Esophagus squamous epithelium (tissue), 5 donors: ENCODE results near the gene MAML3. TPM values are rescaled to one million over a fixed set of nuclear protein-coding genes. Genes with fewer than 3 reads are reported as not detected.

Experiments
- DNase-seq: peaks from one replicate; lab custom pipeline; 2025; lab: John Stamatoyannopoulos, UW
- H3K27ac ChIP-seq, 4 donors: fragments of 200-600 bp; sonication (generic); one replicate each; pipeline ENCODE4 v1.5.1; 2016 to 2019; ENCODE audit warnings: mild to moderate bottlenecking in 1 of 4
- H3K27me3 ChIP-seq, 4 donors: fragments of 200-600 bp; sonication (generic); 1 replicate in 3 of 4; 2 replicates in 1 of 4; pipeline versions ENCODE4 v1.5.1 to v1.6.0; 2017 to 2021; ENCODE audit warnings: antibody characterized with exemption in 1 of 4
- H3K36me3 ChIP-seq, 3 donors: fragments of 200-600 bp; sonication (generic); one replicate each; pipeline ENCODE4 v1.5.1; 2016 to 2019
- H3K4me1 ChIP-seq, 3 donors: fragments of 200-600 bp; sonication (generic); one replicate each; pipeline ENCODE4 v1.5.1; 2017 to 2019
- H3K4me3 ChIP-seq, 4 donors: fragments of 200-600 bp; sonication (generic); 1 replicate in 3 of 4; 2 replicates in 1 of 4; pipeline ENCODE4 v1.5.1; 2016 to 2019; ENCODE audit warnings: mild to moderate bottlenecking in 2 of 4, moderate library complexity in 1 of 4
- H3K9me3 ChIP-seq, 3 donors: fragments of 200-600 bp; sonication (generic); one replicate each; pipeline ENCODE4 v1.5.1; 2016 to 2019
- CTCF ChIP-seq, 6 experiments: fragments of 450-650 bp in 4 of 6; fragments of 200-600 bp in 2 of 6; sonication (generic) in 2 of 6; IDR thresholded peaks; one replicate each; pipeline ENCODE4 v1.5.1; 2016 to 2019; ENCODE audit warnings: antibody characterized with exemption in 6 of 6, mild to moderate bottlenecking in 4 of 6, moderate library complexity in 4 of 6
- POLR2A ChIP-seq, 4 donors: fragments of 450-650 bp; IDR thresholded peaks; one replicate each; pipeline ENCODE4 v1.6.1; 2017; ENCODE audit warnings: antibody characterized with exemption in 4 of 4, mild to moderate bottlenecking in 4 of 4, moderate library complexity in 3 of 4
- WGBS, 2 donors: methylation state at CpG; one replicate each; pipeline ENCODE4 v1.1.5; 2018; 5-methylcytosine and 5-hydroxymethylcytosine counted together
- intact Hi-C: fragments of 100-400 bp; cut with DNase I; formaldehyde crosslinking; loops from one replicate; pipeline ENCODE4 v1.15.0; 2022
- total RNA-seq, 4 donors: library from RNA; depleted of rRNA; stranded (reverse); fragments of >200 nt; gene quantifications; one replicate each; pipeline ENCODE4 v1.1.0, GENCODE V29; 2016
- donor health status: DM: yes; HTN: yes; CAD: no.

The MAML3 gene
- total RNA-seq, 4 donors from 2014 or later: 6.9 to 14.2 (median 8.9) TPM

GRCh38 chr4:139880841-139881240 is 273.1 kb downstream of the MAML3 start:
- H3K9me3 ChIP-seq: peaks cover 0 to 7% (median 0%) of the 10 kb centered on the region in 3 donors
- intact Hi-C loops: no loop called here
- no peaks in the 10 kb centered on the region for H3K27me3 ChIP-seq
- 43 to 47% methylated on average over 5 of the region's 5 CpGs for WGBS, 2 donors
- no peak for DNase-seq
- H3K4me1 ChIP-seq: peaks cover 6 to 50% (median 11%) of the 10 kb centered on the region in 3 donors
- H3K36me3 ChIP-seq: no peaks in the 10 kb centered on the region
- peak overlapping the region in 2 of 4 donors; percentile 21 to 55 for H3K27ac ChIP-seq
- H3K4me3 ChIP-seq: no peak overlapping the region
- TF ChIP-seq CTCF (IDR thresholded peaks at IDR 0.05) (no peak), POLR2A (IDR thresholded peaks at IDR 0.05) (no peak)

- Histone ChIP-seq H3K27me3 (no peaks in the 10 kb centered on the region), H3K4me1 (peaks cover 6 to 45% (median 9%) of the 10 kb centered on the region in 3 donors), H3K4me3 (no peak overlapping the region), H3K9me3 (peaks cover 0 to 1% (median 0%) of the 10 kb centered on the region in 3 donors), H3K27ac (no peak overlapping the region), H3K36me3 (no peaks in the 10 kb centered on the region)
- TF ChIP-seq CTCF (IDR thresholded peaks at IDR 0.05) (no peak), POLR2A (IDR thresholded peaks at IDR 0.05) (no peak)
- WGBS, 2 donors: 93 to 95% methylated on average over 9 of the region's 9 CpGs
- DNase-seq: no peak
- intact Hi-C loops: no loop called here
Observed at GRCh38 chr4:139878050-139878449, 275.9 kb downstream of the MAML3 start.

- DNase-seq: no peak
Observed at GRCh38 chr4:139876337-139876941, 277.5 kb downstream of the MAML3 start.

GRCh38 chr4:139875411-139875825 is 278.6 kb downstream of the MAML3 start:
- Histone ChIP-seq H3K36me3 (no peaks in the 10 kb centered on the region), H3K27ac (peak overlapping the region in 3 of 4 donors; percentile 1 to 57 (median 49)), H3K4me1 (peaks cover 6 to 49% (median 14%) of the 10 kb centered on the region in 3 donors), H3K4me3 (no peak overlapping the region), H3K27me3 (no peaks in the 10 kb centered on the region), H3K9me3 (no peaks in the 10 kb centered on the region)
- WGBS, 2 donors: 54 to 71% methylated on average over 5 to 6 of the region's 6 CpGs
- no peak for DNase-seq
- TF ChIP-seq POLR2A (IDR thresholded peaks at IDR 0.05) (no peak), CTCF (IDR thresholded peaks at IDR 0.05) (peak in 2 of 6 experiments; percentile 24 to 47)
- intact Hi-C loops: no loop called here

More at GRCh38 chr4:139876337-139876941, 277.5 kb downstream of the MAML3 start:
- Histone ChIP-seq H3K27me3 (no peaks in the 10 kb centered on the region), H3K4me1 (peaks cover 6 to 57% (median 14%) of the 10 kb centered on the region in 3 donors), H3K36me3 (no peaks in the 10 kb centered on the region), H3K9me3 (no peaks in the 10 kb centered on the region), H3K27ac (peak overlapping the region; percentile 28 to 67 (median 53)), H3K4me3 (no peak overlapping the region)
- intact Hi-C loops: no loop called here
- 38 to 45% methylated on average over 5 of the region's 5 CpGs for WGBS, 2 donors
- TF ChIP-seq CTCF (IDR thresholded peaks at IDR 0.05) (peak in 1 of 6 experiments; percentile 8), POLR2A (IDR thresholded peaks at IDR 0.05) (no peak)

GRCh38 chr4:139873111-139873860 is 280.7 kb downstream of the MAML3 start:
- TF ChIP-seq POLR2A (IDR thresholded peaks at IDR 0.05) (no peak), CTCF (IDR thresholded peaks at IDR 0.05) (no peak)
- Histone ChIP-seq H3K36me3 (no peaks in the 10 kb centered on the region), H3K9me3 (no peaks in the 10 kb centered on the region), H3K27me3 (no peaks in the 10 kb centered on the region), H3K4me1 (peaks cover 6 to 43% (median 17%) of the 10 kb centered on the region in 3 donors), H3K27ac (peak overlapping the region in 1 of 4 donors; percentile 17), H3K4me3 (no peak overlapping the region)
- no peak for DNase-seq
- intact Hi-C loops: no loop called here
- 74 to 85% methylated on average over 4 of the region's 4 CpGs for whole genome bisulfite sequencing, 2 donors
